Upper lobe of left lung (tissue), 6 donors: ENCODE data around the gene BMP6. TPM values are rescaled to one million over a fixed set of nuclear protein-coding genes. Genes with fewer than 3 reads are reported as not detected.

Source experiments
- ATAC-seq, 2 donors: fragments of 200-7000 bp; cut with Tn5 transposase; one replicate each; pipeline ENCODE4 v1.9.1; 2022; ENCODE audit warnings: mild to moderate bottlenecking in 2 of 2, moderate library complexity in 2 of 2; ENCODE audit not compliant: low FRiP score in 2 of 2
- DNase-seq, 2 donors: peaks; one replicate each; pipeline ENCODE4 v3.0.0-alpha.2; 2019 to 2020
- H3K27ac ChIP-seq, 4 donors: fragments of 200-600 bp; sonication (generic); one replicate each; pipeline ENCODE4 v1.5.1; 2016 to 2019
- H3K27me3 ChIP-seq, 4 donors: fragments of 200-600 bp; sonication (generic); one replicate each; pipeline ENCODE4 v1.5.1; 2017 to 2019
- H3K36me3 ChIP-seq, 4 donors: fragments of 200-600 bp; sonication (generic); one replicate each; pipeline ENCODE4 v1.5.1; 2016 to 2019
- H3K4me1 ChIP-seq, 4 donors: fragments of 200-600 bp; sonication (generic); one replicate each; pipeline ENCODE4 v1.5.1; 2018 to 2019
- H3K4me3 ChIP-seq, 4 donors: fragments of 200-600 bp; sonication (generic); one replicate each; pipeline ENCODE4 v1.5.1; 2017 to 2019; ENCODE audit warnings: mild to moderate bottlenecking in 2 of 4, moderate library complexity in 1 of 4
- H3K9me3 ChIP-seq, 4 donors: fragments of 200-600 bp; sonication (generic); one replicate each; pipeline ENCODE4 v1.5.1; 2018 to 2019
- EP300 ChIP-seq, 4 donors: sonication (generic); formaldehyde crosslinking; IDR thresholded peaks; one replicate each; pipeline ENCODE4 v1.5.1; 2017; ENCODE audit warnings: antibody characterized with exemption in 4 of 4, control low read depth in 2 of 4
- POLR2A ChIP-seq, 4 donors: fragments of 450-650 bp; IDR thresholded peaks; one replicate each; pipeline ENCODE4 v1.5.1; 2016 to 2017; ENCODE audit warnings: antibody characterized with exemption in 4 of 4, mild to moderate bottlenecking in 2 of 4
- POLR2AphosphoS5 ChIP-seq, 2 donors: sonication (generic); formaldehyde crosslinking; IDR thresholded peaks; one replicate each; pipeline ENCODE4 v1.5.1; 2017; ENCODE audit warnings: antibody characterized with exemption in 2 of 2
- WGBS, 2 donors: methylation state at CpG; one replicate each; pipeline ENCODE4 v1.1.5; 2017 to 2018; 5-methylcytosine and 5-hydroxymethylcytosine counted together
- total RNA-seq, 6 donors: library from RNA; depleted of rRNA in 4 of 6; stranded (reverse); fragments of >200 nt in 4 of 6; gene quantifications; one replicate each; pipeline versions ENCODE4 v1.1.0 to v1.2.1, GENCODE V29; 2016 to 2021
- TF ChIP-seq, protein P1 (sequence below), 6 experiments: fragments of 450-650 bp in 4 of 6; fragments of 200-600 bp in 2 of 6; sonication (generic) in 2 of 6; IDR thresholded peaks; one replicate each; pipeline ENCODE4 v1.5.1; 2016 to 2019; ENCODE audit warnings: antibody characterized with exemption in 6 of 6
- donor health status: DM: no; HTN: no; CAD: no; lungs with moderate emphysema.
- donor health status: DM: no; HTN: yes; CAD: no; lungs with severe emphysema.

The BMP6 gene
- total RNA-seq, 6 donors from 2014 or later = 1.0 to 25.4 (median 5.2) TPM

GRCh38 chr6:7770601-7771000 lies 44.7 kb downstream of the BMP6 start:
- WGBS, 2 donors = 94 to 96% methylated on average over 3 of the region's 3 CpGs
- Histone ChIP-seq H3K9me3 (no peaks in the 10 kb centered on the region), H3K4me1 (peaks cover 0 to 4% (median 0%) of the 10 kb centered on the region in 4 donors), H3K27ac (no peak overlapping the region), H3K4me3 (no peak overlapping the region), H3K27me3 (no peaks in the 10 kb centered on the region), H3K36me3 (no peaks in the 10 kb centered on the region)
- DNase-seq (no peak), ATAC-seq (no peak)
- TF ChIP-seq EP300 (IDR thresholded peaks at IDR 0.05) (no peak), POLR2A (IDR thresholded peaks at IDR 0.05) (no peak)
- TF ChIP-seq, protein P1, sequence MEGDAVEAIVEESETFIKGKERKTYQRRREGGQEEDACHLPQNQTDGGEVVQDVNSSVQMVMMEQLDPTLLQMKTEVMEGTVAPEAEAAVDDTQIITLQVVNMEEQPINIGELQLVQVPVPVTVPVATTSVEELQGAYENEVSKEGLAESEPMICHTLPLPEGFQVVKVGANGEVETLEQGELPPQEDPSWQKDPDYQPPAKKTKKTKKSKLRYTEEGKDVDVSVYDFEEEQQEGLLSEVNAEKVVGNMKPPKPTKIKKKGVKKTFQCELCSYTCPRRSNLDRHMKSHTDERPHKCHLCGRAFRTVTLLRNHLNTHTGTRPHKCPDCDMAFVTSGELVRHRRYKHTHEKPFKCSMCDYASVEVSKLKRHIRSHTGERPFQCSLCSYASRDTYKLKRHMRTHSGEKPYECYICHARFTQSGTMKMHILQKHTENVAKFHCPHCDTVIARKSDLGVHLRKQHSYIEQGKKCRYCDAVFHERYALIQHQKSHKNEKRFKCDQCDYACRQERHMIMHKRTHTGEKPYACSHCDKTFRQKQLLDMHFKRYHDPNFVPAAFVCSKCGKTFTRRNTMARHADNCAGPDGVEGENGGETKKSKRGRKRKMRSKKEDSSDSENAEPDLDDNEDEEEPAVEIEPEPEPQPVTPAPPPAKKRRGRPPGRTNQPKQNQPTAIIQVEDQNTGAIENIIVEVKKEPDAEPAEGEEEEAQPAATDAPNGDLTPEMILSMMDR (IDR thresholded peaks at IDR 0.05) = no peak

GRCh38 chr6:7773322-7773721 lies 47.4 kb downstream of the BMP6 start:
- TF ChIP-seq POLR2A (IDR thresholded peaks at IDR 0.05) (no peak), EP300 (IDR thresholded peaks at IDR 0.05) (no peak), POLR2AphosphoS5 (IDR thresholded peaks at IDR 0.05) (no peak)
- TF ChIP-seq, protein P1 (IDR thresholded peaks at IDR 0.05) = no peak
- no peaks in the 10 kb centered on the region for H3K9me3 ChIP-seq
- H3K36me3 ChIP-seq = no peaks in the 10 kb centered on the region
- no peaks in the 10 kb centered on the region for H3K27me3 ChIP-seq
- ATAC-seq = no peak
- peaks cover 0 to 4% (median 0%) of the 10 kb centered on the region in 4 donors for H3K4me1 ChIP-seq
- DNase-seq = no peak
- no peak overlapping the region for H3K27ac ChIP-seq
- WGBS, 2 donors = 80 to 85% methylated on average over 3 of the region's 3 CpGs
- no peak overlapping the region for H3K4me3 ChIP-seq

GRCh38 chr6:7773914-7774313 lies 48.0 kb downstream of the BMP6 start:
- ATAC-seq (no peak), DNase-seq (no peak)
- Histone ChIP-seq H3K27ac (no peak overlapping the region), H3K9me3 (no peaks in the 10 kb centered on the region), H3K27me3 (no peaks in the 10 kb centered on the region), H3K4me3 (no peak overlapping the region), H3K4me1 (peaks cover 0 to 4% (median 0%) of the 10 kb centered on the region in 4 donors), H3K36me3 (no peaks in the 10 kb centered on the region)
- no peak for TF ChIP-seq POLR2AphosphoS5 (IDR thresholded peaks at IDR 0.05)
- TF ChIP-seq, protein P1 (IDR thresholded peaks at IDR 0.05) = no peak
- 86 to 96% methylated on average over 7 to 9 of the region's 9 CpGs for WGBS, 2 donors

GRCh38 chr6:7776509-7776908 lies 50.6 kb downstream of the BMP6 start:
- H3K4me3 ChIP-seq = no peak overlapping the region
- H3K9me3 ChIP-seq = no peaks in the 10 kb centered on the region
- ATAC-seq = no peak
- H3K36me3 ChIP-seq = no peaks in the 10 kb centered on the region
- H3K4me1 ChIP-seq = peaks cover 0 to 4% (median 0%) of the 10 kb centered on the region in 4 donors
- 88 to 89% methylated on average over 2 of the region's 2 CpGs for WGBS, 2 donors
- TF ChIP-seq, protein P1 (IDR thresholded peaks at IDR 0.05) = no peak
- no peak for TF ChIP-seq POLR2A (IDR thresholded peaks at IDR 0.05)
- no peak for TF ChIP-seq POLR2AphosphoS5 (IDR thresholded peaks at IDR 0.05)
- no peak for TF ChIP-seq EP300 (IDR thresholded peaks at IDR 0.05)
- H3K27me3 ChIP-seq = no peaks in the 10 kb centered on the region
- no peak for DNase-seq
- no peak overlapping the region for H3K27ac ChIP-seq

GRCh38 chr6:7777074-7777473 lies 51.2 kb downstream of the BMP6 start:
- Histone ChIP-seq H3K4me3 (no peak overlapping the region), H3K27me3 (no peaks in the 10 kb centered on the region), H3K9me3 (no peaks in the 10 kb centered on the region), H3K36me3 (no peaks in the 10 kb centered on the region), H3K27ac (no peak overlapping the region), H3K4me1 (peaks cover 0 to 4% (median 0%) of the 10 kb centered on the region in 4 donors)
- DNase-seq (no peak), ATAC-seq (no peak)
- 89 to 90% methylated on average over 4 of the region's 4 CpGs for WGBS, 2 donors
- no peak for TF ChIP-seq POLR2AphosphoS5 (IDR thresholded peaks at IDR 0.05)
